Keratinocyte (primary cell): Measurements from ENCODE around the gene RPL31. TPM values are rescaled to one million over a fixed set of nuclear protein-coding genes. Genes with fewer than 3 reads are reported as not detected.

Experiments
- DNase-seq: peaks from one replicate; pipeline ENCODE4 v3.0.0-alpha.2; 2011; ENCODE audit warnings: low read depth, missing footprints, low spot score
- FAIRE-seq: peaks from 2 replicates; lab custom pipeline; 2011; peaks lifted over from hg19 to GRCh38; lab: Jason Lieb, UNC
- H2AFZ ChIP-seq: 2 replicates; pipeline ENCODE4 v1.6.0; 2012; ENCODE audit warnings: low read length, control low read depth, inconsistent platforms; ENCODE audit not compliant: control insufficient read depth
- H3K27ac ChIP-seq: 2 replicates; pipeline ENCODE4 v1.5.1; 2011; ENCODE audit warnings: low read length; ENCODE audit not compliant: control insufficient read depth, insufficient read depth
- H3K27me3 ChIP-seq: 3 replicates; pipeline ENCODE4 v1.6.0; 2011; ENCODE audit warnings: low read length; ENCODE audit not compliant: control insufficient read depth, insufficient read depth; ENCODE audit errors: extremely low read depth
- H3K36me3 ChIP-seq, 2 experiments: 2 replicates in 1 of 2; 3 replicates in 1 of 2; pipeline ENCODE4 v1.5.1; 2011; ENCODE audit warnings: low read length in 2 of 2, mild to moderate bottlenecking in 1 of 2; ENCODE audit not compliant: control insufficient read depth in 2 of 2, insufficient read depth in 2 of 2; ENCODE audit errors: extremely low read depth in 1 of 2
- H3K4me1 ChIP-seq: 3 replicates; pipeline ENCODE4 v1.5.1; 2011; ENCODE audit warnings: low read length; ENCODE audit not compliant: control insufficient read depth, insufficient read depth; ENCODE audit errors: extremely low read depth
- H3K4me2 ChIP-seq: 3 replicates; pipeline ENCODE4 v1.6.0; 2011; ENCODE audit warnings: low read depth, low read length; ENCODE audit not compliant: control insufficient read depth, insufficient read depth; ENCODE audit errors: extremely low read depth
- H3K4me3 ChIP-seq, 3 experiments: fragments of 200-600 bp in 1 of 3; sonication (generic) in 1 of 3; 2 replicates in 2 of 3; 3 replicates in 1 of 3; pipeline ENCODE4 v1.5.1; 2011 to 2016; ENCODE audit warnings: low read length in 3 of 3, mild to moderate bottlenecking in 3 of 3, control low read depth in 2 of 3, inconsistent platforms in 1 of 3, low read depth in 1 of 3, mixed read lengths in 1 of 3, mixed run types in 1 of 3, moderate library complexity in 1 of 3; ENCODE audit not compliant: control insufficient read depth in 2 of 3, insufficient read depth in 2 of 3; ENCODE audit errors: extremely low read depth in 1 of 3
- H3K79me2 ChIP-seq: 2 replicates; pipeline ENCODE4 v1.6.0; 2012; ENCODE audit warnings: low read length; ENCODE audit not compliant: control insufficient read depth, insufficient read depth
- H3K9ac ChIP-seq: 3 replicates; pipeline ENCODE4 v1.6.0; 2011; ENCODE audit warnings: low read length; ENCODE audit not compliant: control insufficient read depth, insufficient read depth; ENCODE audit errors: extremely low read depth
- H3K9me1 ChIP-seq: 3 replicates; pipeline ENCODE4 v1.6.0; 2011; ENCODE audit warnings: low read length; ENCODE audit not compliant: control insufficient read depth, insufficient read depth; ENCODE audit errors: extremely low read depth
- H3K9me3 ChIP-seq: 2 replicates; pipeline ENCODE4 v1.5.1; 2012; ENCODE audit warnings: low read depth, low read length; ENCODE audit not compliant: control insufficient read depth
- H4K20me1 ChIP-seq: 3 replicates; pipeline ENCODE4 v1.6.0; 2011; ENCODE audit warnings: low read length; ENCODE audit not compliant: control insufficient read depth, insufficient read depth; ENCODE audit errors: extremely low read depth
- CTCF ChIP-seq, 3 experiments: IDR thresholded peaks in 1 of 3; conservative IDR thresholded peaks in 1 of 3; optimal IDR thresholded peaks in 1 of 3; 2 replicates in 2 of 3; 3 replicates in 1 of 3; pipeline versions ENCODE3 to v1.5.1; 2011; ENCODE audit warnings: low read length in 3 of 3, mild to moderate bottlenecking in 3 of 3, moderate library complexity in 2 of 3, control low read depth in 1 of 3, inconsistent platforms in 1 of 3; ENCODE audit not compliant: insufficient read depth in 2 of 3; ENCODE audit errors: extremely low read depth in 1 of 3
- EZH2 ChIP-seq: IDR thresholded peaks from one replicate; pipeline ENCODE4 v1.6.1; 2012; ENCODE audit warnings: inconsistent platforms, mild to moderate bottlenecking, low read length, moderate library complexity
- dilution Hi-C: fragments of 300-500 bp; cut with MboI; formaldehyde crosslinking; loops from one replicate; pipeline ENCODE4 v1.7.0; 2020; ENCODE audit warnings: low sequenced_read_pairs; ENCODE audit not compliant: extremely low pct_ligation_motif_present
- polyA plus RNA-seq, 5 experiments: library from polyadenylated mRNA; depleted of rRNA in 3 of 5; stranded (reverse) in 3 of 5; stranded (forward) in 1 of 5; unstranded in 1 of 5; fragments of >200 nt; gene quantifications; 1 replicate in 1 of 5; 2 replicates in 3 of 5; 3 replicates in 1 of 5; pipeline versions ENCODE4 v1.2.1 to v1.2.3, GENCODE V29; 2011 to 2012; ENCODE audit warnings: missing spikeins in 2 of 5, low read depth in 1 of 5, low replicate concordance in 1 of 5

RPL31 gene
- polyA plus RNA-seq, 1 donor (not counting 4 experiments of a cell fraction or from before 2014, with no cell fraction given), result 2,795 TPM

- Histone ChIP-seq H3K27ac (no peak overlapping the region), H3K9me1 (no peaks in the 10 kb centered on the region), H3K27me3 (no peaks in the 10 kb centered on the region), H3K79me2 (no peaks in the 10 kb centered on the region), H3K4me2 (no peak overlapping the region), H4K20me1 (no peaks in the 10 kb centered on the region), H2AFZ (no peak overlapping the region), H3K9me3 (no peaks in the 10 kb centered on the region), H3K4me3 (no peak overlapping the region), H3K9ac (no peak overlapping the region), H3K4me1 (no peaks in the 10 kb centered on the region), H3K36me3 (peaks cover 12 to 24% of the 10 kb centered on the region in 2 experiments)
- TF ChIP-seq CTCF (optimal IDR thresholded peaks at IDR 0.05 in 1 of 3, IDR thresholded peaks at IDR 0.05 in 1 of 3, conservative IDR thresholded peaks at IDR 0.05 in 1 of 3; ENCODE audit: extremely low read depth in 1 of 3, insufficient read depth in 2 of 3, low read length in 3 of 3) (peak in 1 of 3 experiments; percentile 30), EZH2 (no peak)
- dilution Hi-C loops, result loop anchor here (25.0 kb wide), 1 partner anchor 181 kb away; no protein-coding TSS in a partner anchor
- DNase-seq, result no peak
- no peak for FAIRE-seq
These were observed 28.9 kb downstream of the RPL31 start for GRCh38 chr2:101030866-101031554.

- H3K9me3 ChIP-seq, result no peaks in the 10 kb centered on the region
- FAIRE-seq, result no peak
These were observed 30.1 kb downstream of the RPL31 start for GRCh38 chr2:101032084-101032776.

More at GRCh38 chr2:101032084-101032776, 30.1 kb downstream of the RPL31 start:
- no peaks in the 10 kb centered on the region for H3K27me3 ChIP-seq
- H3K9ac ChIP-seq, result no peak overlapping the region
- no peaks in the 10 kb centered on the region for H3K9me1 ChIP-seq
- no peaks in the 10 kb centered on the region for H3K79me2 ChIP-seq
- no peaks in the 10 kb centered on the region for H4K20me1 ChIP-seq
- no peak overlapping the region for H3K4me3 ChIP-seq
- no peak overlapping the region for H2AFZ ChIP-seq
- H3K27ac ChIP-seq, result no peak overlapping the region
- DNase-seq, result no peak
- dilution Hi-C loops, result loop anchor here (25.0 kb wide), 1 partner anchor 180 kb away; no protein-coding TSS in a partner anchor
- H3K36me3 ChIP-seq, result peaks cover 14 to 24% of the 10 kb centered on the region in 2 experiments
- H3K4me1 ChIP-seq, result no peaks in the 10 kb centered on the region
- no peak overlapping the region for H3K4me2 ChIP-seq
- TF ChIP-seq EZH2 (no peak), CTCF (optimal IDR thresholded peaks at IDR 0.05 in 1 of 3, IDR thresholded peaks at IDR 0.05 in 1 of 3, conservative IDR thresholded peaks at IDR 0.05 in 1 of 3; ENCODE audit: extremely low read depth in 1 of 3, insufficient read depth in 2 of 3, low read length in 3 of 3) (no peak)
